Thyroid gland (tissue), 4 donors: ENCODE measurements around the gene POU2AF1.

ENCODE experiments used
- POLR2A ChIP-seq, 2 donors: fragments of 450-650 bp; IDR thresholded peaks; one replicate each; pipeline ENCODE4 v1.6.1; 2017; ENCODE audit warnings: antibody characterized with exemption in 2 of 2, mild to moderate bottlenecking in 2 of 2, moderate library complexity in 1 of 2
- TF ChIP-seq, protein P1 (sequence below), 6 experiments: fragments of 200-600 bp in 3 of 6; fragments of 450-650 bp in 3 of 6; sonication (generic) in 3 of 6; IDR thresholded peaks; one replicate each; pipeline ENCODE4 v1.5.1; 2016 to 2019; ENCODE audit warnings: antibody characterized with exemption in 6 of 6, mild to moderate bottlenecking in 2 of 6, inconsistent platforms in 1 of 6, moderate library complexity in 1 of 6

DNA sequence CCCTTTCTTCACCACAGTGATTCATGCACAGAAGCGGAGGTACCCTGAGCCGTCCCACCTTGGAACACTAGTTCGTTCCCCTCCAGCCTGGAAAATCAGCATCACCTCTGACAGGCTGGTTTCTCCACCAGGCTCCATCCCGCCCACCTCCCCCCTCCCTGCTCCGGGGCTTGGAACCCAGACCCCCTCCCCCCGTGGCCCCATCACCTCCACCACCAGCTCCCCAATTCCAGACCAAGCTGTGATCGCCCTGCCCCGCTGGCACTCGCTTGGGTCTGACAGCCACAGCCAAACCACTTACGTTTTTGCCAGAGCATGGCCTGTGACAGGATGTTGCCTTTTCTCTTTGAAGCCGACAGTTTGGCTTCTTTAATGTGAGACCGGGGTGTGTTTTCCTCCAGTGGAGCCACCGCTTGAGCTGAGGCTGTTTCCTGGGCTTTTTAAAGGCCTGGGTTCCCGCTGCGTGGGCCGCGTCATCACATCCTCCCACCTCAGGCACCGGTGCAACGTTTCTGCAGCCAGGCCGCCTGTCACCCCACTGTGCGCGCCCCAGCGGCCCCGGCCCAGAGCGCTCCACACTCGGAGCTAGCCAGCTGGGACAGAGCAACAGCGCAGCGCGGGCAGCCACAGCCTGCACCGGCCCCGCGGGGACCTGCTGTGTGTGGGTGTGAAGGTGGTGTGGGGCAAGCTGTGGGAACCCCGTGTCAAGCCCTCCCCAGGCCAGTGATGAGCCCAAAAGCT lies at the start of gene POU2AF1:
- TF ChIP-seq, protein P1, sequence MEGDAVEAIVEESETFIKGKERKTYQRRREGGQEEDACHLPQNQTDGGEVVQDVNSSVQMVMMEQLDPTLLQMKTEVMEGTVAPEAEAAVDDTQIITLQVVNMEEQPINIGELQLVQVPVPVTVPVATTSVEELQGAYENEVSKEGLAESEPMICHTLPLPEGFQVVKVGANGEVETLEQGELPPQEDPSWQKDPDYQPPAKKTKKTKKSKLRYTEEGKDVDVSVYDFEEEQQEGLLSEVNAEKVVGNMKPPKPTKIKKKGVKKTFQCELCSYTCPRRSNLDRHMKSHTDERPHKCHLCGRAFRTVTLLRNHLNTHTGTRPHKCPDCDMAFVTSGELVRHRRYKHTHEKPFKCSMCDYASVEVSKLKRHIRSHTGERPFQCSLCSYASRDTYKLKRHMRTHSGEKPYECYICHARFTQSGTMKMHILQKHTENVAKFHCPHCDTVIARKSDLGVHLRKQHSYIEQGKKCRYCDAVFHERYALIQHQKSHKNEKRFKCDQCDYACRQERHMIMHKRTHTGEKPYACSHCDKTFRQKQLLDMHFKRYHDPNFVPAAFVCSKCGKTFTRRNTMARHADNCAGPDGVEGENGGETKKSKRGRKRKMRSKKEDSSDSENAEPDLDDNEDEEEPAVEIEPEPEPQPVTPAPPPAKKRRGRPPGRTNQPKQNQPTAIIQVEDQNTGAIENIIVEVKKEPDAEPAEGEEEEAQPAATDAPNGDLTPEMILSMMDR (IDR thresholded peaks at IDR 0.05): no peak
- peak in 1 of 2 donors; percentile 31 for TF ChIP-seq POLR2A (IDR thresholded peaks at IDR 0.05)
